Parathyroid adenoma (tissue), 2 donors: ENCODE data around the gene PACS2.

Source experiments
- H2AFZ ChIP-seq: fragments of 300-600 bp; sonication (generic); one replicate; pipeline ENCODE4 v1.7.0; 2017; ENCODE audit warnings: antibody characterized with exemption, mild to moderate bottlenecking
- H3K27ac ChIP-seq: fragments of 300-600 bp; sonication (generic); one replicate; pipeline ENCODE4 v1.7.0; 2017
- H3K27me3 ChIP-seq: fragments of 300-600 bp; sonication (generic); one replicate; pipeline ENCODE4 v1.7.0; 2017; ENCODE audit warnings: low read length; ENCODE audit not compliant: control insufficient read depth, insufficient read depth
- H3K36me3 ChIP-seq: fragments of 300-600 bp; sonication (generic); one replicate; pipeline ENCODE4 v1.7.0; 2017; ENCODE audit warnings: low read length; ENCODE audit not compliant: control insufficient read depth, insufficient read depth
- H3K4me1 ChIP-seq: fragments of 300-600 bp; sonication (generic); one replicate; pipeline ENCODE4 v1.7.0; 2017; ENCODE audit warnings: control low read depth
- H3K4me2 ChIP-seq: fragments of 300-600 bp; sonication (generic); one replicate; pipeline ENCODE4 v1.7.0; 2017; ENCODE audit warnings: low read length
- H3K4me3 ChIP-seq: fragments of 300-600 bp; sonication (generic); one replicate; pipeline ENCODE4 v1.7.0; 2017; ENCODE audit warnings: low read depth, low read length
- H3K79me2 ChIP-seq: fragments of 300-600 bp; sonication (generic); one replicate; pipeline ENCODE4 v1.7.0; 2017; ENCODE audit warnings: control low read depth
- H3K9ac ChIP-seq: fragments of 300-600 bp; sonication (generic); one replicate; pipeline ENCODE4 v1.7.0; 2017; ENCODE audit warnings: mild to moderate bottlenecking
- H3K9me3 ChIP-seq: fragments of 300-600 bp; sonication (generic); one replicate; pipeline ENCODE4 v1.7.0; 2017; ENCODE audit warnings: low read length; ENCODE audit not compliant: control insufficient read depth
- TF ChIP-seq, protein P1 (sequence below): fragments of 300-600 bp; sonication (generic); IDR thresholded peaks from one replicate; pipeline ENCODE4 v1.7.0; 2017; ENCODE audit warnings: antibody characterized with exemption, mild to moderate bottlenecking
- donor health status: primary hyperparathyroidism.

The PACS2 gene

GRCh38 chr14:105390849-105391500 lies 76.4 kb downstream of the PACS2 start:
- no peak overlapping the region for H3K27ac ChIP-seq
- H2AFZ ChIP-seq = no peak overlapping the region
- no peak overlapping the region for H3K4me3 ChIP-seq
- H3K4me2 ChIP-seq = no peak overlapping the region
- H3K9me3 ChIP-seq = no peaks in the 10 kb centered on the region
- no peaks in the 10 kb centered on the region for H3K36me3 ChIP-seq
- no peak overlapping the region for H3K9ac ChIP-seq
- H3K79me2 ChIP-seq = no peaks in the 10 kb centered on the region
- no peaks in the 10 kb centered on the region for H3K4me1 ChIP-seq
- TF ChIP-seq, protein P1, sequence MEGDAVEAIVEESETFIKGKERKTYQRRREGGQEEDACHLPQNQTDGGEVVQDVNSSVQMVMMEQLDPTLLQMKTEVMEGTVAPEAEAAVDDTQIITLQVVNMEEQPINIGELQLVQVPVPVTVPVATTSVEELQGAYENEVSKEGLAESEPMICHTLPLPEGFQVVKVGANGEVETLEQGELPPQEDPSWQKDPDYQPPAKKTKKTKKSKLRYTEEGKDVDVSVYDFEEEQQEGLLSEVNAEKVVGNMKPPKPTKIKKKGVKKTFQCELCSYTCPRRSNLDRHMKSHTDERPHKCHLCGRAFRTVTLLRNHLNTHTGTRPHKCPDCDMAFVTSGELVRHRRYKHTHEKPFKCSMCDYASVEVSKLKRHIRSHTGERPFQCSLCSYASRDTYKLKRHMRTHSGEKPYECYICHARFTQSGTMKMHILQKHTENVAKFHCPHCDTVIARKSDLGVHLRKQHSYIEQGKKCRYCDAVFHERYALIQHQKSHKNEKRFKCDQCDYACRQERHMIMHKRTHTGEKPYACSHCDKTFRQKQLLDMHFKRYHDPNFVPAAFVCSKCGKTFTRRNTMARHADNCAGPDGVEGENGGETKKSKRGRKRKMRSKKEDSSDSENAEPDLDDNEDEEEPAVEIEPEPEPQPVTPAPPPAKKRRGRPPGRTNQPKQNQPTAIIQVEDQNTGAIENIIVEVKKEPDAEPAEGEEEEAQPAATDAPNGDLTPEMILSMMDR = no peak
- no peaks in the 10 kb centered on the region for H3K27me3 ChIP-seq

GRCh38 chr14:105391541-105391940 lies 77.0 kb downstream of the PACS2 start:
- Histone ChIP-seq H3K9ac (no peak overlapping the region), H3K4me2 (no peak overlapping the region), H3K4me3 (no peak overlapping the region), H3K9me3 (no peaks in the 10 kb centered on the region), H3K27me3 (no peaks in the 10 kb centered on the region), H3K36me3 (no peaks in the 10 kb centered on the region), H2AFZ (no peak overlapping the region), H3K27ac (no peak overlapping the region), H3K79me2 (no peaks in the 10 kb centered on the region), H3K4me1 (no peaks in the 10 kb centered on the region)
- TF ChIP-seq, protein P1 = no peak

- Histone ChIP-seq H3K27ac (no peak overlapping the region), H3K79me2 (no peaks in the 10 kb centered on the region), H3K4me3 (no peak overlapping the region), H3K9ac (no peak overlapping the region), H3K4me1 (no peaks in the 10 kb centered on the region), H3K9me3 (no peaks in the 10 kb centered on the region), H2AFZ (no peak overlapping the region), H3K36me3 (no peaks in the 10 kb centered on the region), H3K27me3 (no peaks in the 10 kb centered on the region), H3K4me2 (no peak overlapping the region)
- TF ChIP-seq, protein P1 = no peak
These were observed 77.9 kb downstream of the PACS2 start for GRCh38 chr14:105392131-105393090.

DNA sequence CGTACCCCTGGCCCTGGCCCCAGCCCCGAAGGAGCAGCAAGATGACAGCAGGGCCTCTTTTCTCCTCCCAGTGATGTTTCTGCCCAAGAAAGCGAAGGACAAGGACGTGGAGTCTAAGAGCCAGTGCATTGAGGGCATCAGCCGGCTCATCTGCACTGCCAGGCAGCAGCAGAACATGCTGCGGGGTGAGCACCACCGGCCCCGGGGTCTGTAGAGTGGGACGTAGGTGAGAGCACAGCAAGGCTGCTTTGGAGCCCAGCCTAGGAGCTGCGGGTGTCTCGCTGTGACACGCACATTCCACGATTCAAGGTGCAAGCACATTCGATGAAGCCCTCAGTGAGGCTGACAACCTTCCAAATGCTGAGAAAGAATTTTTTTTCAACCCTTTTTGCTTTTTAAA lies 78.6 kb downstream of the PACS2 start:
- no peak overlapping the region for H3K4me2 ChIP-seq
- H3K36me3 ChIP-seq = no peaks in the 10 kb centered on the region
- no peaks in the 10 kb centered on the region for H3K79me2 ChIP-seq
- no peak overlapping the region for H3K27ac ChIP-seq
- H2AFZ ChIP-seq = no peak overlapping the region
- no peak overlapping the region for H3K9ac ChIP-seq
- no peaks in the 10 kb centered on the region for H3K27me3 ChIP-seq
- peaks cover 3% of the 10 kb centered on the region for H3K4me1 ChIP-seq
- no peak overlapping the region for H3K4me3 ChIP-seq
- H3K9me3 ChIP-seq = no peaks in the 10 kb centered on the region
- TF ChIP-seq, protein P1 = no peak
